ENCODE data around the gene SMARCD2. TPM values are rescaled to one million over a fixed set of nuclear protein-coding genes. Genes with fewer than 3 reads are reported as not detected.

The SMARCD2 gene
- polyA plus RNA-seq, 2 of the 4 experiments (the other 2 are of a cell fraction): 40.4 to 52.7 TPM

DNA sequence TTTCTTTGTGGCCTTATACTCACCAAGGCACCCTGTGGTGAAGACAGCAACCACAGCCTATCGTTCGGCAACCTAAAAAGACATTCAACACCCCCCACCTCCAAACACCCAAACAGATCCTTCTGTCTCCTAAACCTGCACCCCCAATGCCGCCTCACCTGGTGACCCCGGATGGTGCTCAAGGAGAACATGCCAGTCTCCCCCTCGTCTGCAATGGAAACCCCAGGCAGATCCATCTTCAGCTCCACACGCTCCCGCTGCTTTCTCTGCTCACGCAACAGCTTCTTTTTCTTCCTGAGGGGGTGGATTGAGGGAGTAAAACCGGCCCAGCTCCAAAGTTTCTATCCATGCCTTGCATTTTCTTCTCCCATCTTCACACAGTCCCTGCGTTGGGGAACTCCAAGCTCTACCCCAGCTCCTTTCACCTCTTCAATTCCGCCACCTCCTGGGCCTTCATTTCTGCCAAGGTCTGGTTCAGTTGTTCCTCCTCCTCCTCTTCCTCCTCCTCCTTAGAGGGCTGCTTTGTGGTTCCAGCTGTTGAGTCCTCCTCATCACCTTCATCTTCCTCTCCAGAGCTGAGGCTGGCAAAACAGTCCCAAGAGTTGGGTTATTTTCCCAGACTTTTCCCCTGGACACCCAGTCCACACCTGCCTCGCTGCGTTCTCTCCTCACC, 18.7 kb downstream of the SMARCD2 start:
- no peak for ATAC-seq
- no peak for FAIRE-seq

GRCh38 chr17:63822537-63822936, 19.9 kb downstream of the SMARCD2 start:
- ChIA-PET POLR2A (interaction anchor here (0.5 kb wide), 1 partner anchor 53 kb away, joined by 4 read pairs; no protein-coding TSS in a partner anchor), CTCF (interaction anchor here (2.1 to 4.4 kb wide), 3 partner anchors 12 to 16 kb away, joined by 8 to 29 read pairs (median 11); no protein-coding TSS in a partner anchor)
- H3K27ac ChIP-seq: no peak overlapping the region
- ATAC-seq (no peak), DNase-seq (ENCODE audit: low read depth in 1 of 2, low spot score in 1 of 2) (no peak), FAIRE-seq (no peak)
- H3K4me2 ChIP-seq: no peak overlapping the region
- no peak for TF ChIP-seq JUN (IDR thresholded peaks at IDR 0.05)
- TF ChIP-seq, protein P1, sequence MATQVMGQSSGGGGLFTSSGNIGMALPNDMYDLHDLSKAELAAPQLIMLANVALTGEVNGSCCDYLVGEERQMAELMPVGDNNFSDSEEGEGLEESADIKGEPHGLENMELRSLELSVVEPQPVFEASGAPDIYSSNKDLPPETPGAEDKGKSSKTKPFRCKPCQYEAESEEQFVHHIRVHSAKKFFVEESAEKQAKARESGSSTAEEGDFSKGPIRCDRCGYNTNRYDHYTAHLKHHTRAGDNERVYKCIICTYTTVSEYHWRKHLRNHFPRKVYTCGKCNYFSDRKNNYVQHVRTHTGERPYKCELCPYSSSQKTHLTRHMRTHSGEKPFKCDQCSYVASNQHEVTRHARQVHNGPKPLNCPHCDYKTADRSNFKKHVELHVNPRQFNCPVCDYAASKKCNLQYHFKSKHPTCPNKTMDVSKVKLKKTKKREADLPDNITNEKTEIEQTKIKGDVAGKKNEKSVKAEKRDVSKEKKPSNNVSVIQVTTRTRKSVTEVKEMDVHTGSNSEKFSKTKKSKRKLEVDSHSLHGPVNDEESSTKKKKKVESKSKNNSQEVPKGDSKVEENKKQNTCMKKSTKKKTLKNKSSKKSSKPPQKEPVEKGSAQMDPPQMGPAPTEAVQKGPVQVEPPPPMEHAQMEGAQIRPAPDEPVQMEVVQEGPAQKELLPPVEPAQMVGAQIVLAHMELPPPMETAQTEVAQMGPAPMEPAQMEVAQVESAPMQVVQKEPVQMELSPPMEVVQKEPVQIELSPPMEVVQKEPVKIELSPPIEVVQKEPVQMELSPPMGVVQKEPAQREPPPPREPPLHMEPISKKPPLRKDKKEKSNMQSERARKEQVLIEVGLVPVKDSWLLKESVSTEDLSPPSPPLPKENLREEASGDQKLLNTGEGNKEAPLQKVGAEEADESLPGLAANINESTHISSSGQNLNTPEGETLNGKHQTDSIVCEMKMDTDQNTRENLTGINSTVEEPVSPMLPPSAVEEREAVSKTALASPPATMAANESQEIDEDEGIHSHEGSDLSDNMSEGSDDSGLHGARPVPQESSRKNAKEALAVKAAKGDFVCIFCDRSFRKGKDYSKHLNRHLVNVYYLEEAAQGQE (IDR thresholded peaks at IDR 0.05): no peak
- H3K4me3 ChIP-seq: no peak overlapping the region
- peaks cover 31% of the 10 kb centered on the region for H3K4me1 ChIP-seq
- H3K9me3 ChIP-seq: no peaks in the 10 kb centered on the region

More for the DNA sequence above, 18.7 kb downstream of the SMARCD2 start:
- TF ChIP-seq NFE2L2 (conservative IDR thresholded peaks at IDR 0.05; ENCODE audit: low read length) (no peak), HES2 (IDR thresholded peaks at IDR 0.05) (no peak), RAD21 (conservative IDR thresholded peaks at IDR 0.05 in 1 of 2, IDR thresholded peaks at IDR 0.05 in 1 of 2) (no peak), NR3C1 (IDR thresholded peaks at IDR 0.05) (no peak)
- H3K4me2 ChIP-seq: no peak overlapping the region
- no peak overlapping the region for H3K27ac ChIP-seq
- H3K4me3 ChIP-seq: no peak overlapping the region
- ChIA-PET POLR2A (interaction anchor here (0.7 kb wide), 1 partner anchor 50 kb away, joined by 4 read pairs; the partner anchor contains the start of genes CCDC47 and DDX42), CTCF (interaction anchor here (0.9 to 4.4 kb wide), 6 partner anchors 10 to 25 kb away, joined by 3 to 29 read pairs (median 4); no protein-coding TSS in a partner anchor)
- peaks cover 29% of the 10 kb centered on the region for H3K4me1 ChIP-seq
- 93% methylated on average over 13 of the region's 13 CpGs for WGBS (ENCODE audit: missing lambda C conversion rate)
- no peak for DNase-seq (ENCODE audit: low read depth in 1 of 2, low spot score in 1 of 2)
- no peaks in the 10 kb centered on the region for H3K9me3 ChIP-seq

DNA sequence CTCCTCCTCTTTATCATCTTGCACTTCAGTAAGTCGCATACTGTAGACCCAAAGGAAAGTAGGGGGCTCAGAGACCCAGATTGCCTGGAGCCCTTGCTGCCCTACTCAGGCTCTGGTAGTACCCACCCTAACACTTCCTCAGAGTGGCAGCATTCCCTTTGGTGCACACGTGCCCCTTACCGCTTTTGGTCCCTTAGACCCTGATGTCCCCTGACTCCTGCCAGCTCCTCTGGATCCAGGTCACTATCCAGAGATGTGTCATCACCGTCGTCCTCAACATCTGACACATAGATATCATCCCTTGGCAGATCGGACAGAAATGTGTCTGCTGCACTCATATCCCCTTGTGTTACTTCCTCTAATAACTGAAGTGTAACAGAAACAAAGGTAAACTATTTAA, 20.7 kb downstream of the SMARCD2 start:
- POLR2A ChIA-PET: interaction anchor here (1.1 kb wide), 1 partner anchor 49 kb away, joined by 3 read pairs; the partner anchor contains the start of gene CCDC47
- 88% methylated on average over 6 of the region's 6 CpGs for WGBS (ENCODE audit: missing lambda C conversion rate)

GRCh38 chr17:63820963-63821561, 21.4 kb downstream of the SMARCD2 start:
- TF ChIP-seq POLR2AphosphoS2 (conservative IDR thresholded peaks at IDR 0.05; ENCODE audit: low read length): 0 out of 2 replicates have a peak, but pooled peaks have one; percentile 8
- TF ChIP-seq RCOR1 (IDR thresholded peaks at IDR 0.05; ENCODE audit: low read depth, low read length): no peak
- Histone ChIP-seq H3K4me1 (peaks cover 30% of the 10 kb centered on the region), H3K4me2 (no peak overlapping the region), H3K27ac (no peak overlapping the region), H3K4me3 (no peak overlapping the region), H3K9me3 (no peaks in the 10 kb centered on the region)
- CTCF ChIA-PET: interaction anchor here (0.6 to 5.7 kb wide), 9 partner anchors 8 to 56 kb away, joined by 3 to 33 read pairs (median 4); partner anchors contain the start of genes FTSJ3 and PSMC5
- ATAC-seq: no peak; a peak in 1 of 6 replicates
- POLR2A ChIA-PET: interaction anchor here (1.1 kb wide), 1 partner anchor 48 kb away, joined by 3 read pairs; the partner anchor contains the start of gene CCDC47
- no peak for FAIRE-seq
- WGBS (ENCODE audit: missing lambda C conversion rate): 94% methylated on average over 10 of the region's 10 CpGs
- DNase-seq (ENCODE audit: low read depth in 1 of 2, low spot score in 1 of 2): no peak

More for the DNA sequence above, 20.7 kb downstream of the SMARCD2 start:
- no peak for DNase-seq (ENCODE audit: low read depth in 1 of 2, low spot score in 1 of 2)
- Histone ChIP-seq H3K4me1 (peaks cover 31% of the 10 kb centered on the region), H3K4me2 (no peak overlapping the region), H3K4me3 (no peak overlapping the region), H3K9me3 (no peaks in the 10 kb centered on the region), H3K27ac (no peak overlapping the region)
- CTCF ChIA-PET: interaction anchor here (0.6 to 5.7 kb wide), 6 partner anchors 8 to 35 kb away, joined by 3 to 33 read pairs (median 8); partner anchors contain the start of genes FTSJ3 and PSMC5
- no peak for TF ChIP-seq ZFP36 (IDR thresholded peaks at IDR 0.05; ENCODE audit: borderline replicate concordance, partially characterized antibody)
- no peak for FAIRE-seq
- no peak for ATAC-seq

Measured in A549 (cell line).